HCT116 (cell line): ENCODE results near the gene MEIS2. TPM values are rescaled to one million over a fixed set of nuclear protein-coding genes. Genes with fewer than 3 reads are reported as not detected.

Source experiments
- ATAC-seq: fragments of 200-7000 bp; cut with Tn5 transposase; 2 replicates; pipeline ENCODE4 v1.9.1; 2020; ENCODE audit warnings: mild to moderate bottlenecking, moderate library complexity
- BruUV-seq: library from RNA; stranded (reverse); fragments of 400-500 nt; replicated peaks from 2 replicates; lab custom pipeline; 2021; lab: Mats Ljungman, UMichigan
- CTCF ChIA-PET: fragments of 300-600 bp; sonication (Branson Sonifier 250); formaldehyde crosslinking; loops from one replicate; lab custom pipeline; 2021; ENCODE audit warnings: antibody characterized with exemption; lab: Charles Lee
- POLR2A ChIA-PET: fragments of 300-600, 350-600 bp; sonication (Branson Sonifier 250); formaldehyde crosslinking; loops from one replicate; lab custom pipeline; 2021; ENCODE audit warnings: antibody characterized with exemption; lab: Charles Lee
- RAD21 ChIA-PET, 2 experiments: fragments of 300-600 bp; sonication (Branson Sonifier 250); formaldehyde crosslinking; loops; one replicate each; lab custom pipeline; 2023; ENCODE audit warnings: low total read pairs in 2 of 2; ENCODE audit not compliant: uncharacterized antibody in 2 of 2, unreplicated experiment in 2 of 2, low non-redundant PET in 1 of 2; lab: Charles Lee
- DNase-seq: peaks from one replicate; pipeline ENCODE4 v3.0.0-alpha.2; 2010; ENCODE audit warnings: low read depth, low spot score
- H2AFZ ChIP-seq: fragments of 200-600 bp; shearing (Covaris generic), sonication (generic); 2 replicates; pipeline ENCODE4 v1.6.1; 2017; ENCODE audit warnings: low read depth, mixed run types, mixed read lengths, antibody characterized with exemption, low read length; ENCODE audit not compliant: poor library complexity, severe bottlenecking
- H3K27ac ChIP-seq: 2 replicates; pipeline ENCODE4 v1.5.1; 2012; ENCODE audit warnings: low read depth, low read length
- H3K27me3 ChIP-seq: fragments of 200-600 bp; sonication (generic); 2 replicates; pipeline ENCODE4 v1.6.1; 2016; ENCODE audit warnings: mixed run types, low read length, mixed read lengths; ENCODE audit not compliant: insufficient read depth
- H3K36me3 ChIP-seq, 2 experiments: fragments of 200-500 bp in 1 of 2; fragments of 200-600 bp in 1 of 2; sonication (Bioruptor generic) in 1 of 2; sonication (generic) in 1 of 2; 2 replicates each; pipeline versions ENCODE4 v1.5.1 to v1.6.1; 2014 to 2016; ENCODE audit warnings: low read length in 2 of 2, inconsistent platforms in 1 of 2, mixed read lengths in 1 of 2, mixed run types in 1 of 2; ENCODE audit not compliant: insufficient read depth in 2 of 2, control insufficient read depth in 1 of 2
- H3K4me1 ChIP-seq, 2 experiments: fragments of 200-600 bp in 1 of 2; sonication (generic) in 1 of 2; 2 replicates each; pipeline versions ENCODE4 v1.5.1 to v1.6.1; 2012 to 2017; ENCODE audit warnings: low read length in 2 of 2, inconsistent platforms in 1 of 2, mild to moderate bottlenecking in 1 of 2, mixed read lengths in 1 of 2, mixed run types in 1 of 2, moderate library complexity in 1 of 2; ENCODE audit not compliant: insufficient read depth in 2 of 2, control insufficient read depth in 1 of 2
- H3K4me2 ChIP-seq: fragments of 200-600 bp; sonication (generic); 2 replicates; pipeline ENCODE4 v1.6.1; 2017; ENCODE audit warnings: mixed run types, low read length, mixed read lengths
- H3K4me3 ChIP-seq, 2 experiments: fragments of 200-600 bp in 1 of 2; sonication (generic) in 1 of 2; replicated peaks in 1 of 2; 2 replicates each; pipeline ENCODE4 v1.5.1; 2011 to 2016; ENCODE audit warnings: low read length in 2 of 2, control low read depth in 1 of 2, low read depth in 1 of 2, mild to moderate bottlenecking in 1 of 2, mixed read lengths in 1 of 2, mixed run types in 1 of 2
- H3K79me2 ChIP-seq: fragments of 200-600 bp; sonication (generic); 2 replicates; pipeline ENCODE4 v1.6.1; 2017; ENCODE audit warnings: mild to moderate bottlenecking, mixed run types, low read length, moderate library complexity, mixed read lengths; ENCODE audit not compliant: insufficient read depth
- H3K9ac ChIP-seq: fragments of 200-600 bp; sonication (generic); 2 replicates; pipeline ENCODE4 v1.6.1; 2016; ENCODE audit warnings: low read length, mixed read lengths
- H3K9me2 ChIP-seq: fragments of 200-600 bp; sonication (generic), shearing (Covaris generic); 2 replicates; pipeline ENCODE4 v1.6.1; 2017; ENCODE audit warnings: mixed run types, mild to moderate bottlenecking, moderate library complexity; ENCODE audit not compliant: insufficient read depth
- H3K9me3 ChIP-seq, 2 experiments: fragments of 200-500 bp in 1 of 2; fragments of 200-600 bp in 1 of 2; sonication (Bioruptor generic) in 1 of 2; sonication (generic) in 1 of 2; 2 replicates each; pipeline ENCODE4 v1.6.1; 2014 to 2017; ENCODE audit warnings: low read length in 2 of 2, mixed read lengths in 2 of 2, inconsistent platforms in 1 of 2, low read depth in 1 of 2, mild to moderate bottlenecking in 1 of 2, mixed run types in 1 of 2, moderate library complexity in 1 of 2; ENCODE audit not compliant: control insufficient read depth in 1 of 2, insufficient read depth in 1 of 2
- H4K20me1 ChIP-seq: fragments of 200-600 bp; sonication (generic), shearing (Covaris generic); 2 replicates; pipeline ENCODE4 v1.6.1; 2017; ENCODE audit warnings: mixed run types, mild to moderate bottlenecking, moderate library complexity; ENCODE audit not compliant: insufficient read depth
- CBX3 ChIP-seq: IDR thresholded peaks from 2 replicates; pipeline ENCODE4 v1.6.1; 2012; ENCODE audit warnings: low read depth
- intact Hi-C: fragments of 100-400 bp; cut with micrococcal nuclease; formaldehyde crosslinking; loops from 2 replicates; pipeline ENCODE4 v1.10.0; 2022
- total RNA-seq: library from RNA; stranded (reverse); gene quantifications from one replicate; pipeline ENCODE4 v1.2.1, GENCODE V29; 2021; ENCODE audit not compliant: unreplicated experiment
- TF ChIP-seq, protein P1 (sequence below), 3 experiments: fragments of 200-600 bp in 1 of 3; sonication (generic) in 1 of 3; IDR thresholded peaks in 2 of 3; conservative IDR thresholded peaks in 1 of 3; 2 replicates each; pipeline ENCODE4 v1.5.1; 2012 to 2017; ENCODE audit warnings: low read depth in 2 of 3, low read length in 2 of 3, antibody characterized with exemption in 1 of 3, borderline replicate concordance in 1 of 3, control low read depth in 1 of 3, mild to moderate bottlenecking in 1 of 3, mixed read lengths in 1 of 3, mixed run types in 1 of 3, moderate library complexity in 1 of 3; ENCODE audit not compliant: insufficient read depth in 1 of 3
- TF ChIP-seq, protein P2 (sequence below): IDR thresholded peaks from 2 replicates; pipeline ENCODE4 v1.6.1; 2011; ENCODE audit warnings: mild to moderate bottlenecking, low read length, moderate library complexity; ENCODE audit not compliant: insufficient replicate concordance; ENCODE audit errors: extremely low read depth
- TF ChIP-seq, protein P3 (sequence below): IDR thresholded peaks from 2 replicates; pipeline ENCODE4 v1.6.1; 2012; ENCODE audit warnings: low read depth

Gene MEIS2
- total RNA-seq, 1 experiment from 2014 or later = 11.5 TPM

DNA sequence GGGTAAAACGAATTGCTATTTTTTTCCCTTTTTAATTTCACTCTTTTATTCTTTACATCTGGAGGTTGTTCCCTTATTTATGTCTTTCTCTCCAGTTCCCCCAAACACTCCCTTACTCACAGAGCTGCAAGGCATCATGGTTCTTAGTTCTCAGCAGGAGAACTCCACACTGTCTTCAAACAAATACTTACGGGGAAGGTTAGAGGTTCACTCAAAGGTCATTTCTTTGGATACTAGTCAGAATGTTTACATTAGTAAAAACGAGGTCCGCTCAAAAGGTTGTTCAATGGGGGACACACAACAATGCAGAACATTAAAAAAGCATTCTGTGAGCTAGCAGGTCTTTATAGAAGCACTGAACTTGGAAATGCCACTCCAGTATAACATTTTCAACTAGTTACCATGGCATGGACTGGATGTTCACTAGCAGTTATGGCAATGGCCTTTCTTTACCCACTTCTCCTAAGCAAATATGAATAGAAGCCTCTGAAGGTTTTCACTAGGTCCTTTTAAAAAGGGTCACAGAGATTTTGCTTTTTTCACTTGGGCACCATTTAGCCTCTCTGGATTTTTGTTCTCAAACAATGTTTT is 201.7 kb downstream of the MEIS2 start:
- Histone ChIP-seq H3K4me1 (peaks cover 10 to 27% of the 10 kb centered on the region in 2 experiments; a peak in 3 of 4 replicates), H3K27ac (peak overlapping the region; percentile 35; the same call in 1 of the 2 replicates), H3K4me2 (no peak overlapping the region), H3K9me3 (no peaks in the 10 kb centered on the region), H3K9ac (no peak overlapping the region), H3K4me3 (no peak overlapping the region), H3K79me2 (no peaks in the 10 kb centered on the region), H2AFZ (no peak overlapping the region), H3K9me2 (no peaks in the 10 kb centered on the region), H4K20me1 (no peaks in the 10 kb centered on the region), H3K36me3 (no peaks in the 10 kb centered on the region), H3K27me3 (no peaks in the 10 kb centered on the region)
- no TSS peak for BruUV-seq
- no peak for ATAC-seq
- intact Hi-C loops = no loop called here
- ChIA-PET RAD21 (interaction anchor here in 1 of 2 experiments (0.6 kb wide), 1 partner anchor 17 kb away, joined by 3 read pairs; no protein-coding TSS in a partner anchor), CTCF (interaction anchor here (2.7 kb wide), 1 partner anchor 15 kb away, joined by 8 read pairs; no protein-coding TSS in a partner anchor), POLR2A (no interaction called here)
- TF ChIP-seq, protein P1, sequence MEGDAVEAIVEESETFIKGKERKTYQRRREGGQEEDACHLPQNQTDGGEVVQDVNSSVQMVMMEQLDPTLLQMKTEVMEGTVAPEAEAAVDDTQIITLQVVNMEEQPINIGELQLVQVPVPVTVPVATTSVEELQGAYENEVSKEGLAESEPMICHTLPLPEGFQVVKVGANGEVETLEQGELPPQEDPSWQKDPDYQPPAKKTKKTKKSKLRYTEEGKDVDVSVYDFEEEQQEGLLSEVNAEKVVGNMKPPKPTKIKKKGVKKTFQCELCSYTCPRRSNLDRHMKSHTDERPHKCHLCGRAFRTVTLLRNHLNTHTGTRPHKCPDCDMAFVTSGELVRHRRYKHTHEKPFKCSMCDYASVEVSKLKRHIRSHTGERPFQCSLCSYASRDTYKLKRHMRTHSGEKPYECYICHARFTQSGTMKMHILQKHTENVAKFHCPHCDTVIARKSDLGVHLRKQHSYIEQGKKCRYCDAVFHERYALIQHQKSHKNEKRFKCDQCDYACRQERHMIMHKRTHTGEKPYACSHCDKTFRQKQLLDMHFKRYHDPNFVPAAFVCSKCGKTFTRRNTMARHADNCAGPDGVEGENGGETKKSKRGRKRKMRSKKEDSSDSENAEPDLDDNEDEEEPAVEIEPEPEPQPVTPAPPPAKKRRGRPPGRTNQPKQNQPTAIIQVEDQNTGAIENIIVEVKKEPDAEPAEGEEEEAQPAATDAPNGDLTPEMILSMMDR (IDR thresholded peaks at IDR 0.05 in 2 of 3, conservative IDR thresholded peaks at IDR 0.05 in 1 of 3; ENCODE audit: borderline replicate concordance in 1 of 3, insufficient read depth in 1 of 3, low read depth in 2 of 3, low read length in 2 of 3) = no peak
- TF ChIP-seq, protein P2, sequence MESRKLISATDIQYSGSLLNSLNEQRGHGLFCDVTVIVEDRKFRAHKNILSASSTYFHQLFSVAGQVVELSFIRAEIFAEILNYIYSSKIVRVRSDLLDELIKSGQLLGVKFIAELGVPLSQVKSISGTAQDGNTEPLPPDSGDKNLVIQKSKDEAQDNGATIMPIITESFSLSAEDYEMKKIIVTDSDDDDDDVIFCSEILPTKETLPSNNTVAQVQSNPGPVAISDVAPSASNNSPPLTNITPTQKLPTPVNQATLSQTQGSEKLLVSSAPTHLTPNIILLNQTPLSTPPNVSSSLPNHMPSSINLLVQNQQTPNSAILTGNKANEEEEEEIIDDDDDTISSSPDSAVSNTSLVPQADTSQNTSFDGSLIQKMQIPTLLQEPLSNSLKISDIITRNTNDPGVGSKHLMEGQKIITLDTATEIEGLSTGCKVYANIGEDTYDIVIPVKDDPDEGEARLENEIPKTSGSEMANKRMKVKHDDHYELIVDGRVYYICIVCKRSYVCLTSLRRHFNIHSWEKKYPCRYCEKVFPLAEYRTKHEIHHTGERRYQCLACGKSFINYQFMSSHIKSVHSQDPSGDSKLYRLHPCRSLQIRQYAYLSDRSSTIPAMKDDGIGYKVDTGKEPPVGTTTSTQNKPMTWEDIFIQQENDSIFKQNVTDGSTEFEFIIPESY = no peak
- TF ChIP-seq, protein P3, sequence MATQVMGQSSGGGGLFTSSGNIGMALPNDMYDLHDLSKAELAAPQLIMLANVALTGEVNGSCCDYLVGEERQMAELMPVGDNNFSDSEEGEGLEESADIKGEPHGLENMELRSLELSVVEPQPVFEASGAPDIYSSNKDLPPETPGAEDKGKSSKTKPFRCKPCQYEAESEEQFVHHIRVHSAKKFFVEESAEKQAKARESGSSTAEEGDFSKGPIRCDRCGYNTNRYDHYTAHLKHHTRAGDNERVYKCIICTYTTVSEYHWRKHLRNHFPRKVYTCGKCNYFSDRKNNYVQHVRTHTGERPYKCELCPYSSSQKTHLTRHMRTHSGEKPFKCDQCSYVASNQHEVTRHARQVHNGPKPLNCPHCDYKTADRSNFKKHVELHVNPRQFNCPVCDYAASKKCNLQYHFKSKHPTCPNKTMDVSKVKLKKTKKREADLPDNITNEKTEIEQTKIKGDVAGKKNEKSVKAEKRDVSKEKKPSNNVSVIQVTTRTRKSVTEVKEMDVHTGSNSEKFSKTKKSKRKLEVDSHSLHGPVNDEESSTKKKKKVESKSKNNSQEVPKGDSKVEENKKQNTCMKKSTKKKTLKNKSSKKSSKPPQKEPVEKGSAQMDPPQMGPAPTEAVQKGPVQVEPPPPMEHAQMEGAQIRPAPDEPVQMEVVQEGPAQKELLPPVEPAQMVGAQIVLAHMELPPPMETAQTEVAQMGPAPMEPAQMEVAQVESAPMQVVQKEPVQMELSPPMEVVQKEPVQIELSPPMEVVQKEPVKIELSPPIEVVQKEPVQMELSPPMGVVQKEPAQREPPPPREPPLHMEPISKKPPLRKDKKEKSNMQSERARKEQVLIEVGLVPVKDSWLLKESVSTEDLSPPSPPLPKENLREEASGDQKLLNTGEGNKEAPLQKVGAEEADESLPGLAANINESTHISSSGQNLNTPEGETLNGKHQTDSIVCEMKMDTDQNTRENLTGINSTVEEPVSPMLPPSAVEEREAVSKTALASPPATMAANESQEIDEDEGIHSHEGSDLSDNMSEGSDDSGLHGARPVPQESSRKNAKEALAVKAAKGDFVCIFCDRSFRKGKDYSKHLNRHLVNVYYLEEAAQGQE = no peak
- no peak for TF ChIP-seq CBX3
- no peak for DNase-seq
